GM18502 (cell line): ENCODE results near the gene PTGIS.
"Not testable (repeated sequence)": the region's sequence is repeated elsewhere in the genome, so short reads cannot be mapped to it uniquely, and the experiment has no call there.

ENCODE experiments used
- ATAC-seq: cut with Tn5 transposase; IDR thresholded peaks from one replicate; pipeline ENCODE4 v1.9.1; 2021; ENCODE audit warnings: mild to moderate bottlenecking; ENCODE audit not compliant: unreplicated experiment, poor library complexity

The PTGIS gene

DNA sequence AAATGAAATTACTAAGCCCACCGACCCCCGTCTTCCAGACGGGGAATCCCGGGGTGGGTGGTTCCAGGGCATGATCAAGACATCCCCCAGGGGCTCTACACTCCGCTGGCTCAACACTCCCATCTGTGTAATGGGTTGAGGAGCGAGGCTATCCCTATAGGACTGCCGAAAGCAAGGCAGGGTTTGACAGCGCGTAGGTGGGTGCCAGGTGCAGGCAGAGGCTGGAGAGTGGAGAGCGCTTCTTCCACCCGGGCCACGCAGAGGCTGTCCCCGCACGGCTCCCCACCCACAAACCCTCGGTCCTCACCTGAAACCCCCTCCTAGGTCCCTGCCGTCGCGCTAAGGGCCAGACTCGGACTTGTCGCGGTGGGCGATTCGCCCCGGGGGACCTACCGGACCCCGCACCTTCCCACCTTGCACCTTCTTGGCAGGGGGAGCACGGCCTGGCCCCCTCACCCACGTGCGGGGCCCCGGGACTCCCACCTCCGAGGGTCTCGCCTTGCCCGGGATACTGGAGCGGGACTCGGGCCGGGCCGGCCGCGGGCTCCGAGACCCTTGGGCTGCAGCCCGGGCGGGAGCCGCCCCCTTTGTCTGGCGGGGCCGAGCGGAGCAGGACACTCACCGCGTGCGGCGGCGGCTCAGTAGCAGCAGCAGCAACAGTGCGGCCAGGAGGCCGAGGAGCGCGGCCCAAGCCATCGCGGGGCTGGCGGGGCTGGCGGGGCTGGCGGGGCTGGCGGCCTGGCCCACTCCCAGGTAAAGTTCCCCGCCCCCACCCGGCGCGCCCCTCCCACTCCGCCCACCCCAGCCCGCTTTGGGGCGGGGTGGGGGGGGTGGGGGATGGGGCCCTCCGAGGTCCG lies at the start of gene PTGIS:
TSS of gene PTGIS (minus strand) at position 717 of the 857 bp plus-strand sequence. CDS start at position 696, 21 bp downstream.
- no peak for ATAC-seq

DNA sequence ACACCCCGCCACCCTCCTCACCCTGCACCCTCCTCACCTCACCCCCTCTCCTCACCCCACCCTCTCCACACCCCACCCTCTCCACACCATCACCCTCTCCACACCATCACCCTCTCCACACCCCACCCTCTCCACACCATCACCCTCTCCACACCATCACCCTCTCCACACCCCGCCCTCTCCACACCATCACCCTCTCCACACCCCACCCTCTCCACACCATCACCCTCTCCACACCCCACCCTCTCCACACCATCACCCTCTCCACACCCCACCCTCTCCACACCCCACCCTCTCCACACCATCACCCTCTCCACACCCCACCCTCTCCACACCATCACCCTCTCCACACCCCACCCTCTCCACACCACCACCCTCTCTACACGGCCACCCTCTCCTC lies 49.5 kb upstream of the PTGIS start:
- ATAC-seq = not testable (repeated sequence)

GRCh38 chr20:49616154-49617007 lies 48.4 kb upstream of the PTGIS start:
- ATAC-seq = no peak

DNA sequence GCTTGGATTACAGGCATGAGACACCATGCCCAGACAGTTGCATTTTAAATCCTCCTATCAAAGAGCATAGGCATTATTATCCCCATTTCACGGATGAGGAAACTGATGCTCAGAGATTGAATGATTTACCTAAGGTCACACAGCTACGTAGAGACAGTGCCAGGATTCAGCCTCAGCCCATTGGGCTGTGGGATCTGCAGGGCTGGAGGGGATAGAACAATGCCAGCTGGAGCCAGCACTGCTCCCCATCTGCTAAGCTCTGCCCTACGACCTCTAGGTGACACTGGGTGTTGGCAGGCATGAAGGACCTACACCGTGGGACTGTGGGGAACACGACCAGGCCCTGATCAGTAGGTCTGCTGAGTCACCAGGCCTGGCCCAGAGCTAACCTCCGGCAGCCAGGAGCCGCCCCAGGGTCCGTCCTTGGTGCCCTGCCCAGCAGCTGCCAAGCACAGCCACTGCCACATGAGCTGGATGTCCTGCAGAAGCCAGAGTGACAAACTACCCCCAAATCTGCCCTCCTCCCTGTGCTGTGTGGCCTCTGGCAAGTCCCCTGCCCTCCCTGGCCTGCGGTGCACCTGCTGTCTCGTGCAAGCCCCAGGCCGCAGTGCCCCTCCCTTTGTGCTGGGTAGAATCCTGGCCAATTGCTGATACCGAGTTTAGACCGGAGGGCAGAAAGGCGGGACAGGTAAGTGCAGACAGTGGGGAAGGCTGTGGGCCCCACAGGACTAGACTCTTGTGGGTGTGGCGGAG lies 47.6 kb upstream of the PTGIS start:
- ATAC-seq = no peak

DNA sequence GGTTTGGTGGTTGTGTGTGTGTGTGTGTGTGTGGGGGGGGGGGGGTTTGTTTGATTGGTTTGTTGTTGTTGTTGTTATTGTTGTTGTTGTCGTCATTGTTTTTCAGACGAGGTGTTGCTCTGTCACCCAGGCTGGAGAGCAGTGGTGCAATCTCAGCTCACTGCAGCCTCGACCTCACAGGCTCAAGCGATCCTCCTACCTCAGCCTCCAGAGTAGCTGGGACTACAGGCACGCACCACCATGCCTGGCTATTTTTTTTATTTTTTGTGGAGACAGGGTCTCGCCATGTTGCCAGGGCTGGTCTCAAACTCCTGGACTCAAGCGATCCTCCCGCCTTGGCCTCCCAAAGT lies 47.1 kb upstream of the PTGIS start:
- not testable (repeated sequence) for ATAC-seq

GRCh38 chr20:49614338-49615050 lies 46.6 kb upstream of the PTGIS start:
- no peak for ATAC-seq

DNA sequence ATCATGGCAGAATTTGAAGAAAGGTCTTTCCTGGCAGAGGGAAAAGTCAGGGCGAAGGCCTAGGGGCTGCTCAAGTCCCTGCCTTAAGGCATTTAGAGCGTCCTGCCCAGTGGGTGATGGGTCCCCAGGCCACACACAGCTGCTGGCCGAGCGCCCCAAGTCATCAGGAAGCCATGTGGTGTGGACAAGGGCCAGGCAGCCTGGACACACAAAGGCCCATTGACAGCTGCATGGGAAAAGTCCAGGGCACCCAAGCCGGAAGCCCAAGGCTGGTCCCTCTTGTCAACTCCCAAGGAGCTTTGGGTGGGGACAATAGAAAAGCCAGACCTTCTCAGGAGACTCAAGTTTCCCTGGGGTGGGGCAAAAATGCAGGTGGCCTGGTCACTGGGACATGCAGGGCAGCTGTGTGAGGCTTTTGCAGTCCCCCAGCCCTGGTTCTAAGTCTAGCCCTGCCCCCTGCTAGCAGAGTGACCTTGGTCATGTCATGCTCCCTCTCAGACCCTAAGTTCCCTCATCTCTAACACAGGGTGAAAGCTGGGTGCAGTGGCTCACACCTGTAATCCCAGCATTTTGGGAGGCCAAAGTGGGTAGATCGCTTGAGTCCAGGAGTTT lies 44.3 kb upstream of the PTGIS start:
- ATAC-seq = no peak

DNA sequence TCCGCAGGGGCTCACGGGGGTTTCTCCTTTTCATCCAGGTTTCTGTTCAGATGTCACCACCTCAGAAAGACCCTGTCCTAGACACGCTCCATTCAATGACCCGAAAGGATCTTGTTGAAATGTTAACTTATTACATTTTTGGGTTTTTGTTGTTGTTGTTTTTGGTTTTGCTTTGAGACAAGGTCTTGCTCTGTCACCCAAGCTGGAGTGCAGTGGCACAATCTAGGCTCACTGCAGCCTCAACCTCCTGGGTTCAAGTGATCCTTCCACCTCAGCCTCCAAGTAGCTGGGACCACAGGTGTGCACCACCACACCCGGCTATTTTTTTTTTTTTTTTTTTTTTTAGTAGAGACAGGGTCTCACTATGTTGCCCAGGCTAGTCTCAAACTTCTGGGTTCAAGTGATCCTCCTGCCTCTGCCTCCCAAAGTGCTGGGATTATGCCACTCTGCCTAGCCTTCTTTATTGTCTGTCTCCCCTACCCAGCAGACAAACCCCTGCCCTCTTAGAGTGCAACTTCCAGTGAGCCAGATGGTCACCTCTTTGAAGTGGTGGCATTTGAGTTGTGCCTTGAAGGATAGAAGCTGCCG lies 43.7 kb upstream of the PTGIS start:
- not testable (repeated sequence) for ATAC-seq

GRCh38 chr20:49610691-49611538 lies 43.0 kb upstream of the PTGIS start:
- peak; percentile 74 for ATAC-seq

- peak; percentile 56 for ATAC-seq
Measured at GRCh38 chr20:49608752-49609670, 41.1 kb upstream of the PTGIS start.

DNA sequence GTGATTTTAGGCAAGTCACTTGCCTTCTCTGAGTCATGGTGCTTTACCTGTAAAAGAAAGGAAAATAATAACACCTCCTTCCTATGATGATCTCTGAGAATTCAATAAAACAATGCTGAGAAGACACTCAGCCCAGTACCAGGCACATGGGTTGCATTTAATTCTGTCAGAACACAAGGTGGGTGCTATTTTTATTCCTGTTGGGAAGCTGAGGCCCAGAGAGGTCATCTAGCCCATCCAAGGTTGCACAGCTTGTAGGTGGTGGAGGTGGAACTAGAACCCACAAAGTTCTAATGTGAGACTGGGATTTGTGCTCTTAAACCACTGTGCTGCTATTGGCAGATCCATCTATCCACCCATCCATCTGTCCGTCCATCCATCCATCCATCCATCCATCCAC lies 39.6 kb upstream of the PTGIS start:
- no peak for ATAC-seq

DNA sequence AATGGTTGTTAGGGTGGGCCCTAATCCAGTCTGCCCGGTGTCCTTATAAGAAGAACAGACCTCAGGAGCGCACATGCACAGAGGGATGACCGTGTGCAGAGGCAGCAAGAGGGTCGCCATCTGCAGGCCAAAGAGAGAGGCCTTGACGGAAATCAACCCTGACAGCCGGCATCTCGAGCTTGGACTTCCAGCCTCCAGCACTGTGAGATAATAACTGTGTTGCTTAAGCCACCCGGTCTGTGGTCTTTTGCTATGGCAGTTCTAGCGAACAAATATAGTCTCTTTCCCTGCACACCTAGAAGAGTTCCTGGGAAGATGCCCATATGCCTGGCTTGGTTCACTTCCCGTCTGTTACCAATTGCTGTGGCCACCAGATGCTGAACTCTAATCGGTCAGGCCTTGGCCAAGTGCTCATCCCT lies 35.3 kb upstream of the PTGIS start:
- no peak for ATAC-seq

GRCh38 chr20:49602345-49603208 lies 34.6 kb upstream of the PTGIS start:
- no peak for ATAC-seq

DNA sequence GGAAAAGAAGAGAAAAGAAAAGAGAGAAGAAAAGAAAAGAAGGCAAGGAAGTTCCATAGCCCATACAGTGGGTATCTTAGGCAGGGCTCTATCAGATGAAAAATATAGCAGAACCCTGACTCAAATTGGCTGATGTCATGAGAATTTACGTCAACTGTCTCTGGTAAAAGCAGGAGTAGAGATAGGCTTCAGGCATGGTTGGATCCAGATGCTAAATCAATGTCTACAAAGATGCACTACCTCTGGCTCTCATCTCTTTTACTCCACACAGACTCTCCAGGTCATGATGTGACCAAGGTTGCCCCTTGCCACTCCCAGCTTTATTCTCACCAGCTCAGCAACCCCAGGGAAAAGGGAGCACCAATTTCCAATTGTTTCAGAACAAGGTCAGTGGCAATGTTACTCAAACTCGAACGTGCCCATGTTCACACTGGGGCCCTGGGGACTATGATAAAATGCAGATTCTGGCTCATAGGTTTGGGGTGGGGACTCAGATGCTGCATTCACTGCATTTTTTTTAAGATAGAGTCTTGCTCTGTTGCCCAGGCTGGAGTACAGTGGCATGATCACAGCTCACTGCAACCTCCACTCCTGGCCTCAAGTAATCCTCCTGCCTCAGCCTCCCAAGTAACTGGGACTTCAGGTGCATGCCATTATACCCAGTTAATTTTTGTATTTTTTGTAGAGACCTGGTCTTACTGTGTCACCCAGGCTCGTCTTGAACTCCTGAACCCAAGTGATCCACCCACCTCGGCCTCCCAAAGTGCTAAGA lies 33.4 kb upstream of the PTGIS start:
- no peak for ATAC-seq

DNA sequence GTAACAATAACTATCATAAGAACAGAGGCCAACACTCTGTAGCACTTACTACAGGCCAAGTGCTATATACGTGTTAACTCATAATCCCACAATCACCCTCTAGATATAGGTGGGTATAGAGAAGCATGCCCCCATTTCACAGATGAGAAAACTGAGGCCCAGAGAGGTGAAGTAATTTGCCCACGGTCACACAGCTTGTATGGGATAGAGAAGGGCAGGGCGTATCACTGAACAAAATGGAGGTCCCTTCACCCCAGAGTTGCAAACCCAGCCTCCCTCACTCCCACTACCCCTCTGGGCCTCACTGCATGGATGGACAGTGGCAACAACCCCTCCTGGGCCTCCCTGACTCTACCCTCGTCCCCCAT lies 31.8 kb upstream of the PTGIS start:
- ATAC-seq = no peak
